Peyer's patch (tissue), 4 donors: ENCODE results near the gene RTP2. TPM values are rescaled to one million over a fixed set of nuclear protein-coding genes. Genes with fewer than 3 reads are reported as not detected.

Experiments
- DNase-seq, 3 donors: peaks; one replicate each; pipeline ENCODE4 v3.0.0-alpha.2; 2017 to 2019
- H3K27ac ChIP-seq, 4 donors: fragments of 200-600 bp; sonication (generic); one replicate each; pipeline ENCODE4 v1.5.1; 2016 to 2019
- H3K27me3 ChIP-seq, 2 donors: fragments of 200-600 bp; sonication (generic); one replicate each; pipeline ENCODE4 v1.5.1; 2019
- H3K36me3 ChIP-seq, 3 donors: fragments of 200-600 bp; sonication (generic); one replicate each; pipeline ENCODE4 v1.5.1; 2016 to 2019
- H3K4me1 ChIP-seq, 4 donors: fragments of 200-600 bp; sonication (generic); one replicate each; pipeline ENCODE4 v1.5.1; 2016 to 2019
- H3K4me3 ChIP-seq, 4 donors: fragments of 200-600 bp; sonication (generic); 1 replicate in 3 of 4; 2 replicates in 1 of 4; pipeline ENCODE4 v1.5.1; 2016 to 2019; ENCODE audit warnings: mild to moderate bottlenecking in 1 of 4
- H3K9me3 ChIP-seq, 4 donors: fragments of 200-600 bp; sonication (generic); one replicate each; pipeline ENCODE4 v1.5.1; 2016 to 2019; ENCODE audit warnings: mild to moderate bottlenecking in 1 of 4
- POLR2A ChIP-seq, 2 donors: fragments of 450-650 bp; IDR thresholded peaks; one replicate each; pipeline ENCODE4 v1.5.1; 2017; ENCODE audit warnings: antibody characterized with exemption in 2 of 2, mild to moderate bottlenecking in 2 of 2, moderate library complexity in 2 of 2
- total RNA-seq, 4 donors: library from RNA; depleted of rRNA; stranded (reverse); fragments of >200 nt; gene quantifications; one replicate each; pipeline ENCODE4 v1.1.0, GENCODE V29; 2016
- TF ChIP-seq, protein P1 (sequence below), 6 experiments: fragments of 450-650 bp in 4 of 6; fragments of 200-600 bp in 2 of 6; sonication (generic) in 1 of 6; IDR thresholded peaks; one replicate each; pipeline ENCODE4 v1.5.1; 2017 to 2019; ENCODE audit warnings: antibody characterized with exemption in 6 of 6, mild to moderate bottlenecking in 3 of 6, moderate library complexity in 1 of 6

The RTP2 gene
- total RNA-seq, 4 donors from 2014 or later, result not detected

DNA sequence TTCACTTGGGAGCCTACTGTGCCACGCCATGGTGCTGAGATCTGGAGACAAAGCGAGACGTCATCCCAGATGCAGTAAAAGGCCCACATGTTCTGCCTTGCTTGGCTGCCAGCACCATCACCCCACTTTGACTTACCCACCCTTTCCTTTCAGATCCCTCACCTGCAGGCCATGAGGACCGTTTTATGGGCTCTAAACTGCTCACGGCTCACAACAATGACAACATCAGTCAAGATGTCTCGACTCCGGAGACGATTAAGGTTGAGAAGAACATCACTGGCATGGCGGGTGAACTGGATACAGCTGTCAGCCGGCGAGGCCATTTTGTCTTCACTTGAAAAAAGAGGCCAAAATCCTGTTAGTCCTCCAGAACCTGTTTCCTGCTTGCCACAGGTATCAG, 31.0 kb upstream of the RTP2 start:
- no peak for DNase-seq
- TF ChIP-seq POLR2A (IDR thresholded peaks at IDR 0.05), result no peak
- TF ChIP-seq, protein P1, sequence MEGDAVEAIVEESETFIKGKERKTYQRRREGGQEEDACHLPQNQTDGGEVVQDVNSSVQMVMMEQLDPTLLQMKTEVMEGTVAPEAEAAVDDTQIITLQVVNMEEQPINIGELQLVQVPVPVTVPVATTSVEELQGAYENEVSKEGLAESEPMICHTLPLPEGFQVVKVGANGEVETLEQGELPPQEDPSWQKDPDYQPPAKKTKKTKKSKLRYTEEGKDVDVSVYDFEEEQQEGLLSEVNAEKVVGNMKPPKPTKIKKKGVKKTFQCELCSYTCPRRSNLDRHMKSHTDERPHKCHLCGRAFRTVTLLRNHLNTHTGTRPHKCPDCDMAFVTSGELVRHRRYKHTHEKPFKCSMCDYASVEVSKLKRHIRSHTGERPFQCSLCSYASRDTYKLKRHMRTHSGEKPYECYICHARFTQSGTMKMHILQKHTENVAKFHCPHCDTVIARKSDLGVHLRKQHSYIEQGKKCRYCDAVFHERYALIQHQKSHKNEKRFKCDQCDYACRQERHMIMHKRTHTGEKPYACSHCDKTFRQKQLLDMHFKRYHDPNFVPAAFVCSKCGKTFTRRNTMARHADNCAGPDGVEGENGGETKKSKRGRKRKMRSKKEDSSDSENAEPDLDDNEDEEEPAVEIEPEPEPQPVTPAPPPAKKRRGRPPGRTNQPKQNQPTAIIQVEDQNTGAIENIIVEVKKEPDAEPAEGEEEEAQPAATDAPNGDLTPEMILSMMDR (IDR thresholded peaks at IDR 0.05), result no peak
- Histone ChIP-seq H3K4me3 (no peak overlapping the region), H3K36me3 (peaks cover 2 to 52% (median 4%) of the 10 kb centered on the region in 3 donors), H3K9me3 (no peaks in the 10 kb centered on the region), H3K27me3 (no peaks in the 10 kb centered on the region), H3K27ac (no peak overlapping the region), H3K4me1 (peaks cover 0 to 11% (median 0%) of the 10 kb centered on the region in 4 donors)

DNA sequence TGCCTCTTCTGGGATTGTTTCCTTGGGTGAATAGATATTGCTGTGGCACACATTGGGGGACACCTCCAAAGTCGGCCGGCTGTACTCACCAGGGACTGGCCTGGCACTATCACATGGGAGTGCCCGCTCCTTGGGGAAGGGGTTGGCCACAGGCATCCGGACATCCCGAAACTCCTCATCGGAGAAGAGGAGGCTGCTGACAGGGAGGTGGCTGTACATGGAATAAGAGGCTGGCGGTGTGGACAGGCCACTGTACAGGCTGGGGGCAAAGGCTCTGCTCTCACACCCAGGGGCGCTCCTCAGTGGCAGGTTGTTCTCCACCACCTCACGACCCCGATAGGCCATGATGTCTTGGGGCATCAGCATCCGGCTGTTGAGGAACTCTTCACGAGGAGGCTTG, 27.2 kb upstream of the RTP2 start:
- H3K27ac ChIP-seq, result no peak overlapping the region
- no peaks in the 10 kb centered on the region for H3K4me1 ChIP-seq
- TF ChIP-seq, protein P1 (IDR thresholded peaks at IDR 0.05), result no peak
- TF ChIP-seq POLR2A (IDR thresholded peaks at IDR 0.05), result no peak
- H3K9me3 ChIP-seq, result no peaks in the 10 kb centered on the region
- peaks cover 2 to 89% (median 4%) of the 10 kb centered on the region in 3 donors for H3K36me3 ChIP-seq
- H3K27me3 ChIP-seq, result no peaks in the 10 kb centered on the region
- DNase-seq, result no peak
- no peak overlapping the region for H3K4me3 ChIP-seq

DNA sequence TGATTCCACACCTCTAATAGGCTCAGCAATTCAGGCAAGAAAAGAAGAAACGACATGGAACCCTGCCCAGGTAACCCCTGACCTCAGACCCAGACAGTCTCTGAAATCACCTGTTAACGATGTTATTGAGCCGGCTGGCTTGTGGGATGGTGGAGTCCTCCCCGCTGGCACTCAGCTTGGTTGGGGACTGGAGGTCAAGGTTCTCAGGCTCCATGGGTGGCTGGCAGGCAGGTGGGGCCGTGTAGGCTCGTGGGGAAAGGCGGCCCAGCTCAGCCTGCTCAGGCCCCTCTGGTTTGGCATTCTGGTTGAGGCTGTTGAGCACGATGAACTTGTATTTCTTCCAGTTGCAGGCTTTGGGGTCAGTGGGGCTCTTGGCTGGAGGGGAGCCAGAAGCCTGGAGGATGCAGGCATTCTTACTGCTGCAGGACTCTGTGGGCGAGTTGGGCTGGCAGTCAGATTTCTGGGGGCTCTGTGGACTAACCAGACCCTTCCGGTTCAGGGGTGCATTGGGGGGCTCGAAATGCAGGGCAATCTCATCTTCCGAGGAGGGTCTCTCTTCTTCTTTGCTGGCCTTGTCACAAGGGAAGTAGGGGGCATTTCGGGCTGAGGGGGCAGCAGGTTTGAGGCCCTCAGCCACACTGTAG, 26.7 kb upstream of the RTP2 start:
- no peaks in the 10 kb centered on the region for H3K4me1 ChIP-seq
- no peak overlapping the region for H3K4me3 ChIP-seq
- no peaks in the 10 kb centered on the region for H3K9me3 ChIP-seq
- peaks cover 2 to 95% (median 4%) of the 10 kb centered on the region in 3 donors for H3K36me3 ChIP-seq
- H3K27me3 ChIP-seq, result no peaks in the 10 kb centered on the region
- DNase-seq, result no peak
- TF ChIP-seq, protein P1 (IDR thresholded peaks at IDR 0.05), result no peak
- TF ChIP-seq POLR2A (IDR thresholded peaks at IDR 0.05), result no peak
- H3K27ac ChIP-seq, result no peak overlapping the region

DNA sequence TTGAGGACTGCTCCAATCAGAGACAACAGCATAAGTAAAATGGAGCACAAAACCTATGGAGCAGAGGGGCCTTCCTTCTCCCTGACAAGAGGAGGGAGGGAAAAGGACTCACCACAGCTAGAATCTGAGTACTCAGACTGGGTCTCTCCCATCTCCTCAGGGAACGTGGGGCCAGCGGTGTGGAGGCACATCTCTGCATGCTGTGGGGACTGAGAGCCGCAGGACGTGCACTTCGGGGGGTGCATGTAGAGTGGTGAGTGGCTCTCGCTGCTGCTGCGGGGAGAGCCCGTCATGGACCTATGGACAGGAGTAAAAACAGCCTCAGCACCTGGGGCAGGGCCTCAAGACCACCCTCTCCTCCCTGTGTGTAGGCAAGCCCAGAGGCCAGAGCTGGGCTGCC, 25.9 kb upstream of the RTP2 start:
- H3K4me3 ChIP-seq, result no peak overlapping the region
- TF ChIP-seq POLR2A (IDR thresholded peaks at IDR 0.05), result no peak
- TF ChIP-seq, protein P1 (IDR thresholded peaks at IDR 0.05), result no peak
- no peak for DNase-seq
- H3K27ac ChIP-seq, result no peak overlapping the region
- no peaks in the 10 kb centered on the region for H3K27me3 ChIP-seq
- H3K36me3 ChIP-seq, result peaks cover 2 to 97% (median 4%) of the 10 kb centered on the region in 3 donors
- H3K4me1 ChIP-seq, result no peaks in the 10 kb centered on the region
- H3K9me3 ChIP-seq, result no peaks in the 10 kb centered on the region

DNA sequence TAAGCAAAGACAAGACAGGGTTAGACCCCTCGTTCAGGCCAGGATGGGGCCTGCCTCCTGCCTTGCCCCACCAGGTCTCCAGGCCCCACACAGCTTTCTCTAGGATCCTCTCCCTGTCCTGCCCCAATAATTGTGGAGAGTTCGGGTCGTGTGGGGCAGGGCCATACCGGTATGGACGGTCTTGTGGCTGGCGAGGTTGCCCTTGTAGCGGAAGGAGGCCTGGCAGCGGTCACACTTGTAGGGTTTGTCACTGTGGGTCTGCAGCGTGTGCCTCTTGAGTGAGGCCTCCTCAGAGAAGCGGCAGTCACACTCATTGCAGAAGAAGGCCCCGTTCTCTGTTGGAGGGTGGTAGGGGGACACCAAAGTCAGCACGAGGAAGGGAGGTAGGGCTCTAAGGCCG, 24.2 kb upstream of the RTP2 start:
- Histone ChIP-seq H3K4me1 (no peaks in the 10 kb centered on the region), H3K9me3 (no peaks in the 10 kb centered on the region), H3K4me3 (no peak overlapping the region), H3K27me3 (no peaks in the 10 kb centered on the region), H3K27ac (no peak overlapping the region), H3K36me3 (peaks cover 2 to 98% (median 4%) of the 10 kb centered on the region in 3 donors)
- TF ChIP-seq, protein P1 (IDR thresholded peaks at IDR 0.05), result no peak
- no peak for TF ChIP-seq POLR2A (IDR thresholded peaks at IDR 0.05)
- DNase-seq, result no peak
